Small intestine (tissue), 7 donors: ENCODE results near the gene ETV6. TPM values are rescaled to one million over a fixed set of nuclear protein-coding genes. Genes with fewer than 3 reads are reported as not detected.

ENCODE experiments used
- DNase-seq, 2 donors: peaks; one replicate each; pipeline versions ENCODE4 v3.0.0 to v3.0.0-alpha.2; 2013
- FAIRE-seq: peaks from 2 replicates; lab custom pipeline; 2012; peaks lifted over from hg19 to GRCh38; lab: Jason Lieb, UNC
- H3K27ac ChIP-seq, 3 donors: one replicate each; pipeline ENCODE4 v1.5.1; 2013; ENCODE audit warnings: low read length in 2 of 3, mild to moderate bottlenecking in 2 of 3, control low read depth in 1 of 3, inconsistent platforms in 1 of 3, low read depth in 1 of 3, moderate library complexity in 1 of 3
- H3K27me3 ChIP-seq, 3 donors: one replicate each; pipeline ENCODE4 v1.6.1; 2013; ENCODE audit warnings: low read length in 3 of 3, inconsistent platforms in 1 of 3; ENCODE audit not compliant: control insufficient read depth in 3 of 3, insufficient read depth in 3 of 3
- H3K36me3 ChIP-seq, 3 donors: one replicate each; pipeline ENCODE4 v1.6.1; 2013; ENCODE audit warnings: low read length in 3 of 3, inconsistent platforms in 1 of 3, low read depth in 1 of 3, mild to moderate bottlenecking in 1 of 3, moderate library complexity in 1 of 3; ENCODE audit not compliant: control insufficient read depth in 3 of 3, insufficient read depth in 2 of 3
- H3K4me1 ChIP-seq, 3 donors: one replicate each; pipeline ENCODE4 v1.6.1; 2013; ENCODE audit warnings: low read length in 2 of 3, inconsistent platforms in 1 of 3, low read depth in 1 of 3, mild to moderate bottlenecking in 1 of 3, moderate library complexity in 1 of 3; ENCODE audit not compliant: control insufficient read depth in 3 of 3, insufficient read depth in 2 of 3
- H3K4me3 ChIP-seq, 3 donors: one replicate each; pipeline ENCODE4 v1.5.1; 2013; ENCODE audit warnings: low read length in 3 of 3, control low read depth in 1 of 3, inconsistent platforms in 1 of 3, low read depth in 1 of 3, mild to moderate bottlenecking in 1 of 3, moderate library complexity in 1 of 3
- H3K9me3 ChIP-seq, 2 donors: one replicate each; pipeline ENCODE4 v1.6.1; 2013; ENCODE audit warnings: low read depth in 1 of 2, low read length in 1 of 2; ENCODE audit not compliant: control insufficient read depth in 2 of 2, insufficient read depth in 1 of 2
- WGBS, 3 donors: extraction: QIAGEN DNeasy Blood & Tissue Kit; methylation state at CpG; one replicate each; pipeline ENCODE4 v1.1.7; 2013; 5-methylcytosine and 5-hydroxymethylcytosine counted together
- polyA plus RNA-seq, 4 donors: library from polyadenylated mRNA; stranded (reverse) in 3 of 4; unstranded in 1 of 4; fragments of 200-250 nt in 3 of 4; fragments of 120-200 nt in 1 of 4; gene quantifications; one replicate each; pipeline versions ENCODE4 v1.2.1 to v1.2.3, GENCODE V29; 2013
- donor health status: healthy with polysubstance abuse.
- donor health status: control.
- donor health status: control.
- donor health status: Bipolar disorder and iron deficiency.
- donor health status: healthy.

Gene ETV6
- polyA plus RNA-seq, 4 donors = 5.1 to 13.6 (median 8.4) TPM

GRCh38 chr12:11762723-11763326 is 113.4 kb downstream of the ETV6 start:
- WGBS, 3 donors = 71 to 85% (median 73%) methylated on average over 9 of the region's 9 CpGs
- H3K9me3 ChIP-seq = no peaks in the 10 kb centered on the region
- no peak for FAIRE-seq
- no peak for DNase-seq
- no peak overlapping the region for H3K4me3 ChIP-seq
- no peaks in the 10 kb centered on the region for H3K27me3 ChIP-seq
- H3K36me3 ChIP-seq = peaks cover 0 to 12% (median 0%) of the 10 kb centered on the region in 3 donors
- H3K4me1 ChIP-seq = peaks cover 3 to 51% (median 34%) of the 10 kb centered on the region in 3 donors
- peak overlapping the region in 2 of 3 donors; percentile 43 to 80 for H3K27ac ChIP-seq

- no peak overlapping the region for H3K4me3 ChIP-seq
- peak; percentile 57 to 74 for DNase-seq
- no peaks in the 10 kb centered on the region for H3K27me3 ChIP-seq
- no peaks in the 10 kb centered on the region for H3K9me3 ChIP-seq
- H3K4me1 ChIP-seq = peaks cover 3 to 48% (median 35%) of the 10 kb centered on the region in 3 donors
- H3K27ac ChIP-seq = peak overlapping the region in 2 of 3 donors; percentile 43 to 46
- H3K36me3 ChIP-seq = peaks cover 0 to 11% (median 0%) of the 10 kb centered on the region in 3 donors
- WGBS, 3 donors = 51 to 70% (median 68%) methylated on average over 7 of the region's 7 CpGs
- FAIRE-seq = no peak
These were observed 114.5 kb downstream of the ETV6 start for GRCh38 chr12:11763760-11764520.

GRCh38 chr12:11764837-11765236 is 115.4 kb downstream of the ETV6 start:
- Histone ChIP-seq H3K27ac (peak overlapping the region in 2 of 3 donors; percentile 43 to 65), H3K9me3 (no peaks in the 10 kb centered on the region), H3K36me3 (peaks cover 0 to 12% (median 0%) of the 10 kb centered on the region in 3 donors), H3K4me3 (no peak overlapping the region), H3K4me1 (peaks cover 3 to 44% (median 35%) of the 10 kb centered on the region in 3 donors), H3K27me3 (no peaks in the 10 kb centered on the region)
- DNase-seq = no peak
- FAIRE-seq = no peak

GRCh38 chr12:11765421-11765816 is 115.9 kb downstream of the ETV6 start:
- Histone ChIP-seq H3K9me3 (no peaks in the 10 kb centered on the region), H3K36me3 (peaks cover 0 to 17% (median 0%) of the 10 kb centered on the region in 3 donors), H3K4me3 (no peak overlapping the region), H3K27me3 (no peaks in the 10 kb centered on the region), H3K4me1 (peaks cover 3 to 44% (median 35%) of the 10 kb centered on the region in 3 donors), H3K27ac (peak overlapping the region in 2 of 3 donors; percentile 59 to 91)
- DNase-seq (no peak), FAIRE-seq (no peak)
- 54 to 94% (median 84%) methylated on average over 2 of the region's 2 CpGs for WGBS, 3 donors

GRCh38 chr12:11765817-11766794 is 116.6 kb downstream of the ETV6 start:
- DNase-seq = no peak
- peaks cover 3 to 44% (median 38%) of the 10 kb centered on the region in 3 donors for H3K4me1 ChIP-seq
- WGBS, 3 donors = 42 to 77% (median 72%) methylated on average over 19 of the region's 19 CpGs
- H3K27me3 ChIP-seq = no peaks in the 10 kb centered on the region
- no peaks in the 10 kb centered on the region for H3K9me3 ChIP-seq
- no peak for FAIRE-seq
- H3K27ac ChIP-seq = peak overlapping the region; percentile 16 to 91 (median 59)
- H3K4me3 ChIP-seq = no peak overlapping the region
- peaks cover 0 to 17% (median 0%) of the 10 kb centered on the region in 3 donors for H3K36me3 ChIP-seq

- Histone ChIP-seq H3K27me3 (no peaks in the 10 kb centered on the region), H3K27ac (peak overlapping the region in 2 of 3 donors; percentile 59 to 91), H3K4me1 (peaks cover 0 to 40% (median 30%) of the 10 kb centered on the region in 3 donors), H3K4me3 (no peak overlapping the region), H3K9me3 (no peaks in the 10 kb centered on the region), H3K36me3 (peaks cover 0 to 15% (median 0%) of the 10 kb centered on the region in 3 donors)
- WGBS, 3 donors = 66 to 79% (median 69%) methylated on average over 4 of the region's 4 CpGs
- DNase-seq = no peak
- FAIRE-seq = no peak
These were observed 117.7 kb downstream of the ETV6 start for GRCh38 chr12:11767029-11767724.

GRCh38 chr12:11767798-11768197 is 118.3 kb downstream of the ETV6 start:
- Histone ChIP-seq H3K27me3 (no peaks in the 10 kb centered on the region), H3K4me1 (peaks cover 0 to 33% (median 29%) of the 10 kb centered on the region in 3 donors), H3K36me3 (peaks cover 0 to 13% (median 0%) of the 10 kb centered on the region in 3 donors), H3K9me3 (no peaks in the 10 kb centered on the region), H3K27ac (no peak overlapping the region), H3K4me3 (no peak overlapping the region)
- 70 to 73% (median 71%) methylated on average over 3 of the region's 3 CpGs for WGBS, 3 donors
- no peak for FAIRE-seq
- DNase-seq = no peak
